ENCODE results near the gene NFKBIA.
"Not testable (repeated sequence)": the region's sequence is repeated elsewhere in the genome, so short reads cannot be mapped to it uniquely, and the experiment has no call there.

The NFKBIA gene, protein sequence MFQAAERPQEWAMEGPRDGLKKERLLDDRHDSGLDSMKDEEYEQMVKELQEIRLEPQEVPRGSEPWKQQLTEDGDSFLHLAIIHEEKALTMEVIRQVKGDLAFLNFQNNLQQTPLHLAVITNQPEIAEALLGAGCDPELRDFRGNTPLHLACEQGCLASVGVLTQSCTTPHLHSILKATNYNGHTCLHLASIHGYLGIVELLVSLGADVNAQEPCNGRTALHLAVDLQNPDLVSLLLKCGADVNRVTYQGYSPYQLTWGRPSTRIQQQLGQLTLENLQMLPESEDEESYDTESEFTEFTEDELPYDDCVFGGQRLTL

DNA sequence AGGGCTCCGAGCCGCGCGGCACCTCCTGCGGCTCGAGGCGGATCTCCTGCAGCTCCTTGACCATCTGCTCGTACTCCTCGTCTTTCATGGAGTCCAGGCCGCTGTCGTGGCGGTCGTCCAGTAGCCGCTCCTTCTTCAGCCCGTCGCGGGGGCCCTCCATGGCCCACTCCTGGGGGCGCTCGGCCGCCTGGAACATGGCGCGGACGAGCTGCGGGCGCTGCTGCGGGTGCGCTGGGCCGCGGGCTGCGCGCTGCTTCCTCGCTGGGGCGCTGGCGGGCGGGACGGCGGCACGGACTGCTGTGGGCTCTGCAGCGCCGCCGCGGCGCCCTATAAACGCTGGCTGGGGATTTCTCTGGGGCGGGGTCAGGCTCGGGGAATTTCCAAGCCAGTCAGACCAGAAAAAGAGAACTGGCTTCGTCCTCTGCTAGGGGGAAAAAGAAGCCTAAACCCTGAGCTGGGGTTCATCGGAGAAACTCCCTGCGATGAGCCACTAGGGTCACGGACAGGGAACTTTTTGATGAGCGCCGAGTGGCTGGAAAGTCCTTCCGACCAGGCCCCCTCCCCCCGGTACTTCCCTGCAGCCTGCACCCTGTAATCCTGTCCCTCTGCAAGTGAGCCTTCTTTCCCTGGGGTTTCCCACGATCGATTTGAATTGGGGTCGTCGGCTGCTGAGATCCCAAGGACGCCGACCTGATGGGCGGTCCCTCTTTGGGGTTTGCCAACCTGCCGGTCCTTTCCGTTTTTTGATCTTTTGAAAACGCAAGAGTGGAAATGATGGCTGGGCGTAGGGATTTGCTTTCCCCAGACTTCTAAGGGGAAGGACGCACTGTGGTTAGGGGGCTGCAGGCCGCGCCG is at the start of gene NFKBIA:
TSS of gene NFKBIA (minus strand) at position 301 of the 855 bp plus-strand sequence. CDS start at position 196, 105 bp downstream.
- peak; percentile 93 for DNase-seq (ENCODE audit: low read depth)

- DNase-seq (ENCODE audit: low read depth) = no peak
These were observed 41.9 kb upstream of the NFKBIA start for GRCh38 chr14:35446450-35446849.

GRCh38 chr14:35444104-35444503 is 39.6 kb upstream of the NFKBIA start:
- no peak for DNase-seq (ENCODE audit: low read depth)

GRCh38 chr14:35441160-35441559 is 36.6 kb upstream of the NFKBIA start:
- no peak for DNase-seq (ENCODE audit: low read depth)

DNA sequence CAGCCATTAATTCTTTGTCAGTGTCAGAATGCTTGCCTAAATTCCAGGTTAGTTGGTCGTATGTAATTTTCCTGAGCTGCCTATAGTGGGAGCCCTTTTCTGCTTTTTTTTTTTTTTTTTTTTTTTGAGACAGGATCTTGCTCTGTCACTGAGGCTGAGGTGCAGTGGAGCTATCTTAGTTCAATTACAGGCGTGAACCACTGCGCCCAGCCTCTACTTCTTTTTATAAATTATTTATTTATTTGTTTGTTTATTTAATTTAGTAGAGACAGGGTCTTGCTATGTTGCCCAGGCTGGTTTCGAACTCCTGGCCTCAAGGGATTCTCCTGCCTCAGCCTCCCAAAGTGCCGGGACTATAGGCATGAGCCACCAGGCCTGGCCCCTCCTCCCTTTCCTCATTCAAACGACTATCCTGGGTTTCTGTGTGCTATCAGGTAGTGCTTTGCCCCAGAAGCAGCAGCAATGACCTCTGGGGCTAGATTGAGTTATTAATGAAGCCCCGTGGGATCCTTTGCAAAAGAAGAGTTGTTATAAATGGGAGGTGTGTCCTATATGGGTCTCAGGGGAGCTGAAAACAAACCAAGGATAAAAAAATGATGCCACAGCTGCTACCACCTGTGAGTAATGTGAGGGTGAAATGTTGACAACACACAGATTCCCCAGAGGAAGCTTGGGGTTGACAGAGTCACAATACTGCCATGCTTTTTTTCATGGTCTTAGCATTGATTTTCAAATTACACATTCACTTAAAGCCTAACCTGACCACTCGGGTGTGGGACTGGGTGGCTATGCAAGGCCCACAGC is 34.6 kb upstream of the NFKBIA start:
- DNase-seq (ENCODE audit: low read depth) = no peak

DNA sequence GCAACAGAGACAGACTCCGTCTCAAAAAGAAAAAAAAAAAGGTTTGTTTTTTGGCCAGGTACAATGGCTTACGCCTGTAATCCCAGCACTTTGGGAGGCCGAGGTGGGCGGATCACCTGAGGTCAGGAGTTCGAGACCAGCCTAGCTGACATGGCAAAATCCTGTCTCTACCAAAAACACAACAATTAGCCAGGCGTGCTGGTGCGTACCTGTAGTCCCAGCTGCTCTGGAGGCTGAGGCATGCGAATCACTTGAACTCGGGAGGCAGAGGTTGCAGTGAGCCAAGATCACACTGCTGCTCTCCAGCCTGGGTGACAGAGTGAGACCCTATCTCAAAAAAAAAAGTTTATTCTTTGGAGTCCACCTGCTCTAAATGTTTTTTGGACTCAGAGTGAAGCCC is 33.9 kb upstream of the NFKBIA start:
- not testable (repeated sequence) for DNase-seq (ENCODE audit: low read depth)

DNA sequence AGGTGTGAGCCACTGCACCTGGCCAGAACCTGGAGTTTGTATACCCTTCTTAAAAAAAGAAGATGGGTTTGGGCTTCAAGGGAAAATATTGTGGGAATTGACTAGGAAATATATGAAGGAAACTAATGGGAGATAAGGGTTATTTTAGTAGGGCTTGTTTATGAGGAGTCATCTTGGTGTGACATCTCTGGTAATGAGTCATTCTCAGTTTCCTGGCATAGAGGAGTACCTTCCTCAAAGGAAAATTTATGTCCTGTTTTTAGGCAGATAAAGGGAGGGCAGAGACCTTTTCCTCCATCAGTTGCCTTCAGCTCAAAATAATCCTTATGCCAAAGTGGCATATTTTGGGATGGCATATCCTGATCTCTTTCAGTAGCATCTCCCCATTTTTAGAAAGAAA is 30.6 kb upstream of the NFKBIA start:
- no peak for DNase-seq (ENCODE audit: low read depth)

DNA sequence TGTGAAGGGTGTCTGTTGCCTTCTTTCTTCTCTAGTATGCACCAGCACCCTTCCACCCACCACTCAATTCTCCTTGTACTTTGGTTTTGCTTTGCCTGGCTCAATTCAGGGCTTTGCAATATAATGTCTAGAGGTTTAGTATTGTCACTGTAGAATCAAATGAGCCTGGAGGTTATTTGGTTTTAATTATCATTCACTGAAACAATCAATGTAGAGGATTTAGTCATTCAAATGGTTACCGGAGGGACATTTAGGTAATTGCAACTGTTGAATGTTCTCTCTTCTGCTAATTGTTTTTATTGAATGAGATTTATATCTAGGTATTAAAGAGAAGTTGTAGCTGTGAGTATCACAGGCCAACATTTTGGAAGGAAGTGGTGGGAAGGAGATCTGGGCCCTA is 29.3 kb upstream of the NFKBIA start:
- no peak for DNase-seq (ENCODE audit: low read depth)

GRCh38 chr14:35430459-35431199 is 26.1 kb upstream of the NFKBIA start:
- DNase-seq (ENCODE audit: low read depth) = no peak

DNA sequence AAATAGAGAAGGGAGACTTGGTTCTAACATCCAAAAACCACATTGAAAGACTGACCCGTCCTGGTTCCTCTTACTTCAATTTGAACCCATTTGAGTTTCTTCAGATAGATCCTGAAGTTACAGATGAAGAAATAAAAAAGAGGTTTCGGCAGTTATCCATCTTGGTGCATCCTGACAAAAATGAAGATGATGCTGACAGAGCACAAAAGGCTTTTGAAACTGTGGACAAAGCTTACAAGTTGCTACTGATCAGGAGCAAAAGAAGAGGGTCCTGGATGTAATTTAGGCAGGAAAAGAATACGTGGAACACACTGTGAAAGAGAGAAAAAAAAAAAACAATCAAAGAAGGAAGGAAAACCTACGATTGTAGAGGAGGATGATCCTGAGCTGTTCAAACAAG is 25.4 kb upstream of the NFKBIA start:
- DNase-seq (ENCODE audit: low read depth) = no peak

GRCh38 chr14:35425850-35426249 is 21.3 kb upstream of the NFKBIA start:
- no peak for DNase-seq (ENCODE audit: low read depth)

- no peak for DNase-seq (ENCODE audit: low read depth)
These were observed 19.1 kb upstream of the NFKBIA start for GRCh38 chr14:35423621-35424020.

DNA sequence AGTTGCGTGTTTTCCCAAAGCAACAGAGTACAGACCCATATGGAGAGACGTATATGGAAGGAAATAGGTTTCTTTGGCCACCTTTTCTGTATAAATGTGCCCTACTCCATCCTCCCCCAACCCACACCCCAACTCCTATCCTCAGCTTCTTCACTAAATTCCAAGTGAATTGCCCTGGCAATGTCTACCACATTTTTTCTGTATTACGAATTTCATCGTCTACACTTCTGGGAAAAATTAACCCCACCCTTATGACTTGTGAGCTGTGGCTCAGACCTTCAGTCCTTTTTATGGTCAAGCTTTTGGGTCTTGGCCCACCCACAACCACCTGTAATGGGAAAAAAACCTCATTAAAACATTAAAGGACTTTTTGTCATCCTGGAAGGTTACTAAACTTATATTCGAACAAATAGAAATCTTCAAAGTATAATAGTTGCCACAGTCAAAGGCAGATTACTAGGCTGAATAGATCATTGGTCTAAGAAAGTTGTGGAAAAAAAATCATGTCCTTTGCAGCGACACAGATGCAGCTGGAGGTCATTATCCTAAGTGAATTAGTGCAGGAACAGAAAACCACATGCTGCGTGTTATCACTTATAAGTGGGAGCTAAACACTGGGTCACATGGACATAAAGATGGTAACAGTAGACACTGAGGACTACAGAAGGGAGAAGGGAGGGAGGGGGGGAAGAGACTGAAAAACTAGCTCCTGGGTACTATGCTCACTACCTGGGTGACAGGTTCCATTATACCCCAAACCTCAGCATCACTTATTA is 15.7 kb upstream of the NFKBIA start:
- no peak for DNase-seq (ENCODE audit: low read depth)

DNA sequence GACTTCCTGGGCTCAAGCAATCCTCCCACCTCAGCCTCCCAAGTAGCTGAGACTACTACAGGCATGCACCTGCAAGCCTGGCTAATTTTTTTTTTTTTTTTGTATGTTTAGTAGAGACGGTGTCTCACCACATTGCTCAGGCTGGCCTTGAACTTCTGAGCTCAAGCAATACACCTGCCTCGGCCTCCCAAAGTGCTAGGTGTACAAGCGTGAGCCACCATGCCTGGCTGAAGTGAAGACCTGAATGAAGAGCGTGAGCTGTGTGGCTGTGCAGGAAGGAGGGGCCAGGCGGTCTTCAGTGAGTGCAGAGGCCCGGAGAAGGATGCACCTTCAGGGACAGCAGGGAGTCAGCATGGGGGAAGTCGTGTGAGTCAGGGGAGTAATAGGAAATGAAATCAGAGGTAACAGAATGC is 14.9 kb upstream of the NFKBIA start:
- DNase-seq (ENCODE audit: low read depth) = no peak

DNA sequence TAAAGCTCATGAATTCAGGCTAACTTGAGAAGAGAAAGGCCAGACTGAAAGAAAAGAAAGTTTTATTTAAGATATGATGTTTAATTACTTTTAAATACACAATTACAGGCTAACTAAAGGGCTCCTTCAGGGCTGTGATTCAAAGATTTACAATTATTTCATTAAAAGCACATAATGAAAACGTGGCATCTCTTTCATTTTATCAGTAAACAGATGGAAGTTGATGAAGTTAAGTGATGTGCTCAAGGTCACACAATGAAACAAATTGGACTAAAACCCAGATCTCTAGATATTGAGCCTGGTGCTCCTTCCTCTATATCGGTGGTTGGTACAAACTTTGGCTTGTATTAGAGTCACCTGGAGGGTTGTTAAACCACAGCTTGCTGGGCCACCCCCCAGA is 13.5 kb upstream of the NFKBIA start:
- no peak for DNase-seq (ENCODE audit: low read depth)

GRCh38 chr14:35416108-35416750 is 11.7 kb upstream of the NFKBIA start:
- peak; percentile 67 for DNase-seq (ENCODE audit: low read depth)

GRCh38 chr14:35414365-35414764 is 9.8 kb upstream of the NFKBIA start:
- no peak for DNase-seq (ENCODE audit: low read depth)

- DNase-seq (ENCODE audit: low read depth) = no peak
These were observed 7.9 kb upstream of the NFKBIA start for GRCh38 chr14:35412272-35413056.

- DNase-seq (ENCODE audit: low read depth) = no peak
These were observed 6.3 kb upstream of the NFKBIA start for GRCh38 chr14:35410858-35411257.

GRCh38 chr14:35409595-35409994 is 5.0 kb upstream of the NFKBIA start:
- DNase-seq (ENCODE audit: low read depth) = no peak
